ENCODE results near the gene NETO2. TPM values are rescaled to one million over a fixed set of nuclear protein-coding genes. Genes with fewer than 3 reads are reported as not detected.
A peak's percentile ranks its signal among the peaks of the same experiment; 100 is the strongest.
"Not testable (repeated sequence)": the region's sequence is repeated elsewhere in the genome, so short reads cannot be mapped to it uniquely, and the experiment has no call there.

NETO2 gene
- 16.3 TPM for total RNA-seq

DNA sequence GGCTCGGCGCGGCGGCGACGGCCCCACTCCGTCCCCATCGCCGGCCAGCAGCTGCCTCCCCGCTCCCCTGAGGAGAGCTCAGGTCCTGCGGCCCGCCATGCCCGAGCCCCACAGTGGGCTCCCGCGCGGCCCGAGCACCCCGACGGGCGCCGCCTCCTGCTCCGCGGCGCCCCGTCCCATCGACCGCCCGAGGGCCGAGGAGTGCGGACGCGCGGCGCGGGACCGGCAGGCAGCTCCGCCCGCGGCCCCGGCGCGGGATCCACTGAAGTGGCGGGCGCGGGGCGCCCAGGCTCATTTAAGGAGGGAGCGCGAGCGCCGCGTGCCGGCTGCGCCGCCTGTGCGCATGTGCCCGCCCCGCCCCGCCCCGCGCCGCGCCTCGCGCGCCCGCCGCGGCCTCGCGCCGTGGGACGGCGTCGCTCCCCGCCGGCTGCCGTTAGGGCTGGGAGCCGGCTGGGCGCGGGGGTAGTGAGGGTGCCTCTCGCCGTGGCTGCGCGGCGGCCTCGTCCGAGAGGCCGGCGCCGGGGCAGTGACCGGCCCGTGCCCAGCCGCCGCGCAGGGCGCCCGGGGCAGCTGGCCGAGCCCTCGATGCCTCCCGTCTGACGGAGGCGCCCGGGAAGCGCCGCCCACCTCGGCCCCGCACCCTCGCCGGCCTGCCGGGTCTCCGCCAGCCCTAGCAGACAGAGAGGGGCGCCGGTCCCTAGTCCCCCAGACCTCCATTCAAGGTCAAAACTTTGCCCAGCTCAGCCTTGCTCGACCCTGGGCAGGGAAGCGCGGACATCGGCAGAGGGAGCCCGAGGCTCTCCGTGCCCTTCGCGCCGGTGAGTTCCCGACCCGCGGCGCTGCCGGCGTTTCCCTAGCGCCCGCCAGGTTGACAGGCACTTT is at the start of gene NETO2:
NETO2 (minus strand) TSS at position 269 of the 882 bp plus-strand sequence. CDS start 333 bp downstream, outside the sequence.
- peak; percentile 55 for DNase-seq (ENCODE audit: low spot score)

GRCh38 chr16:47182318-47182717 is 38.6 kb upstream of the NETO2 start:
- DNase-seq (ENCODE audit: low spot score) = no peak

DNA sequence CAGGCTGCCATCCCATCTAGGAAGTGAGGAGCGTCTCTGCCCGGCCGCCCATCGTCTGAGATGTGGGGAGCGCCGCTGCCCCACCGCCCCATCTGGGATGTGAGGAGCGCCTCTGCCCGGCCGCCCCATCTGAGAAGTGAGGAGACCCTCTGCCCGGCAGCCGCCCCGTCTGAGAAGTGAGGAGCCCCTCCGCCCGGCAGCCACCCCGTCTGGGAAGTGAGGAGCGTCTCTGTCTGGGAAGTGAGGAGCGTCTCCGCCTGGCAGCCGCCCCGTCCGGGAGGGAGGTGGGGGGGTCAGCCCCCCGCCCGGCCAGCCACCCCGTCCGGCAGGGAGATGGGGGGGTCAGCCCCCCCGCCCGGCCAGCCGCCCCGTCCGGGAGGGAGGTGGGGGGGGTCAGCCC is 37.3 kb upstream of the NETO2 start:
- not testable (repeated sequence) for DNase-seq (ENCODE audit: low spot score)

GRCh38 chr16:47180073-47180472 is 36.3 kb upstream of the NETO2 start:
- no peak for DNase-seq (ENCODE audit: low spot score)

GRCh38 chr16:47175152-47175551 is 31.4 kb upstream of the NETO2 start:
- DNase-seq (ENCODE audit: low spot score) = no peak

- DNase-seq (ENCODE audit: low spot score) = no peak
These were observed 19.1 kb upstream of the NETO2 start for GRCh38 chr16:47162670-47163420.

DNA sequence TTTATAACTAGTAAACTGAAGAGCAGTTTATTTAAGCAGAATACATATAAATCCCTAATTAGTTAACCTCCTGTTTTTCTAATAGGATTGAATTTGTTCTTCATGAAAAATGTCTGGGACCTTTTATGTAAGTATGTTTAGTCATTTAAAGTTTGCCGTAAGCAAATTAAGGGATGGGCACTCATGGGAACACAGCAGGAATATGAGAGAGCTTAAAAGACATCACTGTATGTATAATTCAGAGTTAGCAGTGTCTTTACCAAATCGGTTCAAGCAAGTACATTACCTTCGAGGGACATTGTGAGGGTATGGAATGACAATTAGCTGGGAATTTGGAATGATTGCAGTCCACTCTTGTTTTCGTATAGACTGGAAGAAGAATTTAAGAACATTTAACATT is 17.7 kb upstream of the NETO2 start:
- no peak for DNase-seq (ENCODE audit: low spot score)

DNA sequence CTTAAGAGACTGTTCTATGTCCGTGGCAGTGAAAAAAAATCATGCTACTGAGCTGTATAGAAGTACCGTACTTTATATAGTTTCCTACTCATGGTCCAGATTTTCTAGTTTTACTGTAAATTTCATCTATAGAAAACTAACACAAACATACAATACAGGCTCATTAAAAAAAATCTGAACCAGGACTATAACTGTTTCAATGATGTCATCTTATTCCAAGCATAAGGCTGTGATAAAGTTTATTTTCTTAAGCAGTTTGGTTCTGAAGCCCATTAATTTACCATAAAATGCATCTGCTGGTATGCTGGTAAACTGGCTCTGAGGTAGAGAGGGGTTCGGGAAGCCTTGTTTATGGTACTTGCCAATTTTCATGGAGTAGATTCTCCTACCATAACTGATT is 16.7 kb upstream of the NETO2 start:
- DNase-seq (ENCODE audit: low spot score) = no peak

DNA sequence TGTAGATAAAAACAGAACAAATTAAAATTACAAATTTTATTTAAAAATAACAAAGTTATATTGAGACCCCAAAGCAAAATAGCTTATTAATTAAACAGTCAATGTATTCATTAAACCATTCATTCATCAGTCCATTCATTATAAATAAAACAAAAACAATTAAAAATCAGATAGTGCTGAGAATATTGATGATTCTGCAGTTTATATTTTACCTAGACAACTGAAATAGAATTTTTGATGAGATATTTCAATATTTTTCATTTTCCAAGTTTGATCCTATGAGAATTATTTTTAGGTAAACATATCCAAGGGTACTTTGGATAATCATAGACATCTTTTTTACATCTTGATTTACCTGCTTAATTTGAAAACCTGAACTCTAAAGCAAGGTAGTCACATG is 15.2 kb upstream of the NETO2 start:
- no peak for DNase-seq (ENCODE audit: low spot score)

- DNase-seq (ENCODE audit: low spot score) = no peak
These were observed 13.0 kb upstream of the NETO2 start for GRCh38 chr16:47156680-47157215.

DNA sequence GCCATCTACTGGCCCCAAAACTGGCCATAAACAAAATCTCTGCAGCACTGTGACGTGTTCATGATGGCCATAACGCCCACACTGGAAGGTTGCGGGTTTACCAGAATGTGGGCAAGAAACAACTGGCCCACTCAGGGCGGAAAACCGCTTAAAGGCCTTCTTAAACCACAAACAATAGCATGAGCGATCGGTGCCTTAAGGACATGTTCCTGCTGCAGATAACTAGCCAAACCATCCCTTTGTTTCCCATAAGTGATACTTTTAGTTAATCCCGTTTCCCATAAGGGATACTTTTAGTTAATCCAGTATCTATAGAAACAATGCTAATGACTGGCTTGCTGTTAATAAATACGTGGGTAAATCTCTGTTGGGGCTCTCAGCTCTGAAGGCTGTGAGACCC is 8.8 kb upstream of the NETO2 start:
- not testable (repeated sequence) for DNase-seq (ENCODE audit: low spot score)

DNA sequence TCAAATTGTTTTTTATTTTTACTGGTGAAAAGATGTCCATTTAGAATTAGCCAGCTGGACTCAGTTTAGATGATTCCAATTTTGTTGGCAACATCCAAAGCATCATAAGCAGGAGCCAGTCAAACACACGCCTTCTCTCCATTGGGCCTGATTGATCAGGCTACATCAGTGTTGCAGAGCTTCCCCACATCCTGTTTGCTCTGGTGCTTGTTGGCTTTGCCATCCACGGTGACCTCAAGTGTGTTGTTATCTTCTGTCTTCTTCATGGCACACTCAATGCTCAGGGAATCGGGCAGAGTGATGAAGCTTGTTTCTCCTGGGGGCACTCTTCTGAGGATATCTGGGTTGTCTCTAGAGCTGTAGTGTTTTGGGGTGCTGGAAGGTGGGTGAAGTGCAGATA is 6.3 kb upstream of the NETO2 start:
- no peak for DNase-seq (ENCODE audit: low spot score)

DNA sequence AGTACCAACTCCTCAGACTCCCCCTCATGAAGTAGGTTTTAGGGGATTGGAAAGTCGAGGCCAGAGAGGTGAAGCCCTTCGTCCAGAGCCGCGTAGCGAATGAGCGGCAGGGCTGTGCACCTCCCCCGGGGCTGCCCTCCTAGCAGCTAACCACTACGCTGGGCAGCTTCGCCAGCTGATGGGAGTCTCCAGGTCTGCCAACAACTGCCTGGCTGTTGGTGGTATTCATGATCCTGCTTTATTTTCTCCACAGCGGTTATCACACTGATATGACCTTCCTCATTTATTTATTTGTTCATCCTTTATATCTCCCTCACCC is 773 bp upstream of the NETO2 start:
- DNase-seq (ENCODE audit: low spot score) = no peak

DNA sequence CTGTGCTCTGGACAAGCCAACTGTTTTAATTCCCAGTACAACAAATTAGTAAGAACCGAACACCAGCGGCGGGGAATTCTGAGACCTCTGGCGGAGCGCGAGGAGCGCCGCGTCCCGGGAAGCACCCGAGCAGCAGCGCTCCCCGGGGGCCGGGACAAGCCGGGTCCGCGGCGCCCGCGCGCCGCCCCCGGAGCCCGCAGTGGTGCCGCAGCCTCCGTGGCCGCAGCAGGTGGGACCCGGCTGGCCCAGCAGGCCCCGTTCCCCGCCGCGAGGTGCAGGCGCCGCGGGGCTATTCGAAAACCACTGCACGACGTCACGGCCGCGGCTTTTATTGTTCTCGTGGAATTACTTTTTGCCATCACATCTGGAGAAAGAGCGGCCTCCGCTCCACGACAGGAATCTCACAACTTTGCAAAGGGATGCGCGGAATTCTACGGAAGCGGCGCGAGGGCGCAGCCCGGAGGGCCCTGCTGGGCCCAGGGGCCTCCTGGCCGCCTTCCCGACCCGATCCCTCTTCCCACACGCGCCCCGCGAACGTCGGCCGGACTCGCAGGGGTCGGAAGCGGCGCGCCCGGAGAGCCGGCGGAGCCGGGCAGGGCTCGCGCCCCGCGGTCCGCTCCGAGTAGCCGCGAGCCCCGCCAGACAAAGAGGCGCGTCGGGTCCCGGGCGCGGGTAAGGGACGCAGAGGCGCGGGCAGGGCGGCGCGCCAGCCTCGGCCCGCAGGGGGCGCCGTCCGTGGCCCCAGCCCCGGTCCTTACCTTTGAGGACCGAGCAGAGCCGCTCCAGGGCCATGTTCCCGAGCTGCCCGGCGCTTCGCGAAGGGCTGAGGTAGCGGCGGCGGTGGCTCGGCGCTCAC is 696 bp downstream of the NETO2 start:
- peak; percentile 52 for DNase-seq (ENCODE audit: low spot score)

GRCh38 chr16:47142486-47142820 is 1.3 kb downstream of the NETO2 start:
- no peak for DNase-seq (ENCODE audit: low spot score)

DNA sequence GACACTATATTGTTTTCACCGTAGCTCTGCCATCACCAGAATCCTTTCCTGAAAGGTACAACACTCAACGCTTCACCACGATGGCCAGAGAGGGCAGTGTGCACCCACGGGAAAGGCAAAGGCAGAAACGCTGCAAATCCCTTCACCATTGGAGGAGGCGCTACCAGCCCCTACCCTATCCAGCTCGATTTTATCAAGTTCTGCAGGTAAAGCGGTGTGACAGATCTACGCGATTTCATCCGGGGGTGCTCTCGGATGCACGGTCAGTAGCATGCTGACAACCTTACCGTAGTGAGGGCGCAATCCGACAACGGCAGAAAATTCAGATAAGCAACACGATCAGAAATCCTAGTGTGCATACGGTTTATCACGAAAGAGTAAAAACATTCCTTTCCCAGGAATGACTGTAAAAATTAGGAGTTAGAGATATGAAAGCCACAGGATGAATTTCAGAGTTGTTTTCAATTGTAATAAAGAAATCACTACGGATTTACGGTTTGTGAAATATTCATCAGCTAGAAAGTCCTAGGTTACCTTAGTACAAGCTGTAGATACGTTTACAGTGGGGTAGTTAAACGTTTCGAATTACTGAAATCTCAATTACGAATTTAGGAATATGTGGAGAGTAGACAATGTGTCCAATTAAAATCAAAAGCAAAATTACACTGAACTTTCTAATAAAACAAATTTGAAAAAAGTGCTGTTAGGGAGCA is 1.8 kb downstream of the NETO2 start:
- DNase-seq (ENCODE audit: low spot score) = peak; percentile 87

DNA sequence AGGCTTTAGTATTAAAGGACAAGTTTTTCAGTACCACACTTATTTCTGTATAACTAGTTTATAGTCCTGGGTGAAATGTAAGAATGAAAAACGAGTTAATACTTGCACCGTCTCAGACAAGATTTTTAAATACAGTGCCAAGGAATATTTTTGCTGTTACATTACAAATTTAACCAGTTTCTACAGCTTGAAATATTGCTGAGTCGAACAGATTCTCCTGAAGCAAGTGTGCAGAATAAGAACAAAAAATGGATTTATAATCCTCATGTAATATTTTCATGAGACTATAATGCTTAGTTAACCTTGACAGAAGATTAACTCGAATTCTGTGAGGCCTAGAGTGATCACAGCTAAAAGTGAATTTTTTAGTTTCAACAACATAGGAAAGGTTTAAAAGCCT is 3.1 kb downstream of the NETO2 start:
- DNase-seq (ENCODE audit: low spot score) = no peak

GRCh38 chr16:47139561-47140185 is 4.1 kb downstream of the NETO2 start:
- no peak for DNase-seq (ENCODE audit: low spot score)

DNA sequence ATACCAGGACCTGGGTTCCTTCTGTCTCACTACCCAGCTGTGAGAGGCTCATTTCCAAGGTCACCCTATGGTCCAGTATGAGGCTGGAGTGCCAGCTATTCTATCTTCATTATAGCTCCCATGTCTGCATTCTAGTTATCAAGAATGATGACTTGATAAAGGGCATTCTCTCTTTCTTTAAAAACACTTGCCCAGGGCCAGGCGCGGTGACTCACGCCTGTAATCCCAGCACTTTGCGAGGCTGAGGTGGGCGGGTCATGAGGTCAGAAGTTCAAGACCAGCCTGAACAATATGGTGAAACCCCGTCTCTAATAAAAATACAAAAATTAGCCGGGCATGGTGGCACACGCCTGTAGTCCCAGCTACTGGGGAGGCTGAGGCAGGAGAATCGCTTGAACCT is 5.8 kb downstream of the NETO2 start:
- DNase-seq (ENCODE audit: low spot score) = not testable (repeated sequence)

GRCh38 chr16:47136099-47136842 is 7.5 kb downstream of the NETO2 start:
- peak; percentile 47 for DNase-seq (ENCODE audit: low spot score)
